ENCODE results near the gene SOD1. TPM values are rescaled to one million over a fixed set of nuclear protein-coding genes. Genes with fewer than 3 reads are reported as not detected.

Gene SOD1
- total and polyA plus RNA-seq, 2 donors (not counting 3 experiments of a cell fraction or from before 2014, with no cell fraction given): 198 to 268 TPM

GRCh38 chr21:31658053-31658452 lies 1.4 kb upstream of the SOD1 start:
- BruUV-seq (replicated peaks): no TSS peak
- no peaks in the 10 kb centered on the region for H4K20me1 ChIP-seq (replicated peaks; ENCODE audit: control insufficient read depth, extremely low read depth, insufficient read depth, low read length)
- TF ChIP-seq GATA2 (IDR thresholded peaks at IDR 0.05; ENCODE audit: insufficient read depth, insufficient read length, low read depth, low read length) (no peak), POLR2A (IDR thresholded peaks at IDR 0.05; ENCODE audit: low read depth, low read length) (no peak), FOS (IDR thresholded peaks at IDR 0.05; ENCODE audit: borderline replicate concordance, insufficient read depth, low read length) (no peak), POLR2AphosphoS5 (IDR thresholded peaks at IDR 0.05; ENCODE audit: insufficient read depth, low read depth, low read length) (no peak), MAX (IDR thresholded peaks at IDR 0.05; ENCODE audit: insufficient read depth, insufficient read length) (no peak), CTCF (IDR thresholded peaks at IDR 0.05; ENCODE audit: extremely low read depth in 1 of 2, insufficient read depth in 1 of 2, low read depth in 1 of 2, low read length in 2 of 2) (no peak), JUN (IDR thresholded peaks at IDR 0.05; ENCODE audit: borderline replicate concordance, insufficient read depth, insufficient read length, low read depth) (no peak), EZH2 (IDR thresholded peaks at IDR 0.05; ENCODE audit: borderline replicate concordance, low read depth, low read length, severe bottlenecking) (no peak), MYC (IDR thresholded peaks at IDR 0.05; ENCODE audit: low read depth, low read length) (no peak)
- H3K36me3 ChIP-seq (ENCODE audit: control insufficient read depth in 2 of 2, extremely low read depth in 1 of 2, insufficient read depth in 2 of 2, low read length in 2 of 2): no peaks in the 10 kb centered on the region
- CTCF ChIA-PET: no interaction called here
- POLR2A ChIA-PET: no interaction called here
- H3K4me3 ChIP-seq (replicated peaks in 1 of 3; ENCODE audit: insufficient read depth in 1 of 3, low read depth in 1 of 3, low read length in 3 of 3): no peak overlapping the region
- H3K79me2 ChIP-seq (ENCODE audit: control insufficient read depth, insufficient read depth, low read length): peaks cover 28% of the 10 kb centered on the region
- H3K27me3 ChIP-seq (ENCODE audit: control insufficient read depth in 2 of 2, insufficient read depth in 2 of 2, low read length in 2 of 2): no peaks in the 10 kb centered on the region
- no peak overlapping the region for H2AFZ ChIP-seq (ENCODE audit: low read depth, low read length)
- H3K27ac ChIP-seq (ENCODE audit: insufficient read depth, low read depth, low read length): no peak overlapping the region
- H3K9ac ChIP-seq (replicated peaks; ENCODE audit: extremely low read depth, insufficient read depth, low read length): no peak overlapping the region
- dilution Hi-C loops (cut with MboI; ENCODE audit: extremely low pct_ligation_motif_present, low sequenced_read_pairs): no loop called here
- intact Hi-C loops (cut with micrococcal nuclease): no loop called here
- DNase-seq (ENCODE audit: low read depth, low spot score): no peak
- no peaks in the 10 kb centered on the region for H3K9me1 ChIP-seq (replicated peaks; ENCODE audit: control insufficient read depth, extremely low read depth, insufficient read depth, low read length)
- FAIRE-seq: no peak
- H3K9me3 ChIP-seq (replicated peaks; ENCODE audit: control insufficient read depth, insufficient read depth, low read length): no peaks in the 10 kb centered on the region
- H3K4me1 ChIP-seq (ENCODE audit: control insufficient read depth, extremely low read depth, insufficient read depth, low read length): peaks cover 7% of the 10 kb centered on the region
- no peak overlapping the region for H3K4me2 ChIP-seq (ENCODE audit: insufficient read depth, low read length)

All from endothelial cell of umbilical vein (primary cell).